ENCODE measurements around the gene ETV1.

ETV1 gene

GRCh38 chr7:14020339-14020900, 31.0 kb upstream of the ETV1 start:
- in situ Hi-C loops (cut with HindIII; ENCODE audit: low pct_ligation_motif_present, low sequenced_read_pairs): no loop called here
- Histone ChIP-seq H3K27ac (peak overlapping the region; percentile 49), H3K27me3 (replicated peaks) (no peaks in the 10 kb centered on the region), H3K4me3 (ENCODE audit: low read depth, low read length) (no peak overlapping the region), H3K36me3 (replicated peaks) (no peaks in the 10 kb centered on the region)
- DNase-seq: peak; percentile 24
- no peak for TF ChIP-seq CTCF (IDR thresholded peaks at IDR 0.05; ENCODE audit: low read depth, low read length, missing control alignments)

- Histone ChIP-seq H3K27me3 (replicated peaks) (no peaks in the 10 kb centered on the region), H3K4me3 (ENCODE audit: low read depth, low read length) (no peak overlapping the region), H3K36me3 (replicated peaks) (no peaks in the 10 kb centered on the region), H3K27ac (no peak overlapping the region)
- in situ Hi-C loops (cut with HindIII; ENCODE audit: low pct_ligation_motif_present, low sequenced_read_pairs): no loop called here
- DNase-seq: no peak
- TF ChIP-seq CTCF (IDR thresholded peaks at IDR 0.05; ENCODE audit: low read depth, low read length, missing control alignments): no peak
These were observed 29.3 kb upstream of the ETV1 start for GRCh38 chr7:14018751-14019150.

- Histone ChIP-seq H3K36me3 (replicated peaks) (no peaks in the 10 kb centered on the region), H3K27ac (no peak overlapping the region), H3K4me3 (ENCODE audit: low read depth, low read length) (no peak overlapping the region), H3K27me3 (replicated peaks) (no peaks in the 10 kb centered on the region)
- in situ Hi-C loops (cut with HindIII; ENCODE audit: low pct_ligation_motif_present, low sequenced_read_pairs): no loop called here
- no peak for TF ChIP-seq CTCF (IDR thresholded peaks at IDR 0.05; ENCODE audit: low read depth, low read length, missing control alignments)
- DNase-seq: no peak
These were observed 27.5 kb upstream of the ETV1 start for GRCh38 chr7:14016950-14017349.

- Histone ChIP-seq H3K36me3 (replicated peaks) (no peaks in the 10 kb centered on the region), H3K27me3 (replicated peaks) (no peaks in the 10 kb centered on the region), H3K27ac (no peak overlapping the region), H3K4me3 (ENCODE audit: low read depth, low read length) (no peak overlapping the region)
- DNase-seq: no peak
- in situ Hi-C loops (cut with HindIII; ENCODE audit: low pct_ligation_motif_present, low sequenced_read_pairs): no loop called here
- TF ChIP-seq CTCF (IDR thresholded peaks at IDR 0.05; ENCODE audit: low read depth, low read length, missing control alignments): no peak
These were observed 24.4 kb upstream of the ETV1 start for GRCh38 chr7:14013898-14014297.

- TF ChIP-seq CTCF (IDR thresholded peaks at IDR 0.05; ENCODE audit: low read depth, low read length, missing control alignments): no peak
- Histone ChIP-seq H3K36me3 (replicated peaks) (no peaks in the 10 kb centered on the region), H3K27me3 (replicated peaks) (no peaks in the 10 kb centered on the region), H3K4me3 (ENCODE audit: low read depth, low read length) (no peak overlapping the region), H3K27ac (no peak overlapping the region)
- no peak for DNase-seq
- in situ Hi-C loops (cut with HindIII; ENCODE audit: low pct_ligation_motif_present, low sequenced_read_pairs): no loop called here
These were observed 20.3 kb upstream of the ETV1 start for GRCh38 chr7:14009453-14010418.

Measured in brain microvascular endothelial cell (primary cell).